Esophagus muscularis mucosa (tissue), 4 donors: ENCODE data around the gene TMEM132A. TPM values are rescaled to one million over a fixed set of nuclear protein-coding genes. Genes with fewer than 3 reads are reported as not detected.

ENCODE experiments used
- DNase-seq: peaks from one replicate; pipeline ENCODE4 v3.0.0-alpha.2; 2017; ENCODE audit errors: extremely low spot score
- H3K27ac ChIP-seq, 4 donors: fragments of 200-600 bp; sonication (generic); replicated peaks in 1 of 4; 1 replicate in 3 of 4; 2 replicates in 1 of 4; pipeline ENCODE4 v1.5.1; 2016 to 2019; ENCODE audit warnings: mild to moderate bottlenecking in 1 of 4
- H3K27me3 ChIP-seq, 4 donors: fragments of 200-600 bp; sonication (generic); one replicate each; pipeline versions ENCODE4 v1.5.1 to v1.6.0; 2016 to 2019
- H3K36me3 ChIP-seq, 4 donors: fragments of 200-600 bp; sonication (generic); one replicate each; pipeline ENCODE4 v1.5.1; 2016 to 2019
- H3K4me1 ChIP-seq, 4 donors: fragments of 200-600 bp; sonication (generic); one replicate each; pipeline ENCODE4 v1.5.1; 2016 to 2019
- H3K4me3 ChIP-seq, 4 donors: fragments of 200-600 bp; sonication (generic); 1 replicate in 2 of 4; 2 replicates in 2 of 4; pipeline ENCODE4 v1.5.1; 2016 to 2019; ENCODE audit warnings: mild to moderate bottlenecking in 4 of 4, moderate library complexity in 1 of 4
- H3K9me3 ChIP-seq, 4 donors: fragments of 200-600 bp; sonication (generic); 1 replicate in 3 of 4; 2 replicates in 1 of 4; pipeline ENCODE4 v1.5.1; 2016 to 2019
- EP300 ChIP-seq: sonication (generic); formaldehyde crosslinking; IDR thresholded peaks from one replicate; pipeline ENCODE4 v1.6.1; 2017; ENCODE audit warnings: antibody characterized with exemption
- POLR2A ChIP-seq: fragments of 450-650 bp; IDR thresholded peaks from one replicate; pipeline ENCODE4 v1.6.1; 2017; ENCODE audit warnings: antibody characterized with exemption, moderate library complexity, mild to moderate bottlenecking, low read depth
- POLR2AphosphoS5 ChIP-seq, 2 donors: sonication (generic); formaldehyde crosslinking; IDR thresholded peaks; one replicate each; pipeline ENCODE4 v1.6.1; 2017; ENCODE audit warnings: antibody characterized with exemption in 2 of 2
- WGBS: methylation state at CpG from one replicate; pipeline ENCODE4 v1.1.5; 2018; 5-methylcytosine and 5-hydroxymethylcytosine counted together
- intact Hi-C: fragments of 100-400 bp; cut with DNase I; formaldehyde crosslinking; loops from one replicate; pipeline ENCODE4 v1.15.1; 2023
- total RNA-seq, 4 donors: library from RNA; depleted of rRNA; stranded (reverse); fragments of >200 nt; gene quantifications; one replicate each; pipeline versions ENCODE4 v1.1.0 to v1.2.1, GENCODE V29; 2016
- TF ChIP-seq, protein P1 (sequence below), 3 experiments: fragments of 200-600 bp in 2 of 3; fragments of 450-650 bp in 1 of 3; sonication (generic) in 2 of 3; IDR thresholded peaks; one replicate each; pipeline ENCODE4 v1.5.1; 2017 to 2019; ENCODE audit warnings: antibody characterized with exemption in 3 of 3, mild to moderate bottlenecking in 2 of 3, moderate library complexity in 1 of 3

The TMEM132A gene
- total RNA-seq, 4 donors from 2014 or later: 2.9 to 9.3 (median 6.8) TPM

DNA sequence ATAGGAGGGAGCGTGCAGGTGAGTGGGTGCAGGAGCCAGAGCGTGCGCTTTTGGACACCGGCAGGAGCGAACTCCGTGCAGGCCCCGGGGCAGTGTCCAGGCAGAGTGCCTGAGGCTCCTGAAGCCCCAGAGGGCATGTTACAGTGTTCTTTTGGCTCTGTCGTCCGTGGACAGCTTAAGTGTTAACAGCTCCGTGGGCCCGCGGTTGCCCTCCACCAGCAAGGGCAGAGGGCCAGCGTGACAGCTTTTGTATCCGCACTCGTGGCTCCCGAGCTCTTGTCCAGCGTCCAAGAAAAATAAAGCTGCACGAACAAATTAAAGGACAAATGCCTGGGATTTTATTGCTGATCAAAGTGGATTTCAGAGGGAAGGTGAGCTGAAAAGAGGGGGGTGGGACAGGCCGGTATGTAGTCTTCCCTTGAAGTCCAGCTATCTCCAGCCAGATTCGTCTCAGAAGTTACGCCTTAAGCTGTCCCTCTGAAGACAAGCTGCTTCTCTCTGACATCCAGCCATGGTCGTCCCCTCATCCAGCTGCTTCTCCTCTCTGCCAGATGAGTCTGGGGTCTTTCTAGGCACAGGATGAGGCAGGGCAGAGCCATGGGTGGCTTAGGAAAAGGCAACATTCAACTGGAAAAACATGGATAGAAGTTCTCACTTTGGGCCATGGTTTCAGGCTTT is 11.3 kb upstream of the TMEM132A start:
- no peaks in the 10 kb centered on the region for H3K27me3 ChIP-seq
- H3K4me1 ChIP-seq: peaks cover 34 to 48% (median 45%) of the 10 kb centered on the region in 4 donors
- intact Hi-C loops: no loop called here
- H3K27ac ChIP-seq: peak overlapping the region; percentile 93 to 96 (median 94)
- no peaks in the 10 kb centered on the region for H3K9me3 ChIP-seq
- 70% methylated on average over 22 of the region's 22 CpGs for WGBS
- TF ChIP-seq EP300: no peak
- TF ChIP-seq, protein P1, sequence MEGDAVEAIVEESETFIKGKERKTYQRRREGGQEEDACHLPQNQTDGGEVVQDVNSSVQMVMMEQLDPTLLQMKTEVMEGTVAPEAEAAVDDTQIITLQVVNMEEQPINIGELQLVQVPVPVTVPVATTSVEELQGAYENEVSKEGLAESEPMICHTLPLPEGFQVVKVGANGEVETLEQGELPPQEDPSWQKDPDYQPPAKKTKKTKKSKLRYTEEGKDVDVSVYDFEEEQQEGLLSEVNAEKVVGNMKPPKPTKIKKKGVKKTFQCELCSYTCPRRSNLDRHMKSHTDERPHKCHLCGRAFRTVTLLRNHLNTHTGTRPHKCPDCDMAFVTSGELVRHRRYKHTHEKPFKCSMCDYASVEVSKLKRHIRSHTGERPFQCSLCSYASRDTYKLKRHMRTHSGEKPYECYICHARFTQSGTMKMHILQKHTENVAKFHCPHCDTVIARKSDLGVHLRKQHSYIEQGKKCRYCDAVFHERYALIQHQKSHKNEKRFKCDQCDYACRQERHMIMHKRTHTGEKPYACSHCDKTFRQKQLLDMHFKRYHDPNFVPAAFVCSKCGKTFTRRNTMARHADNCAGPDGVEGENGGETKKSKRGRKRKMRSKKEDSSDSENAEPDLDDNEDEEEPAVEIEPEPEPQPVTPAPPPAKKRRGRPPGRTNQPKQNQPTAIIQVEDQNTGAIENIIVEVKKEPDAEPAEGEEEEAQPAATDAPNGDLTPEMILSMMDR (IDR thresholded peaks at IDR 0.05): no peak
- no peak for TF ChIP-seq POLR2AphosphoS5 (IDR thresholded peaks at IDR 0.05)
- TF ChIP-seq POLR2A: no peak
- H3K36me3 ChIP-seq: peaks cover 0 to 6% (median 0%) of the 10 kb centered on the region in 4 donors
- no peak for DNase-seq
- peak overlapping the region; percentile 74 to 92 (median 80) for H3K4me3 ChIP-seq

DNA sequence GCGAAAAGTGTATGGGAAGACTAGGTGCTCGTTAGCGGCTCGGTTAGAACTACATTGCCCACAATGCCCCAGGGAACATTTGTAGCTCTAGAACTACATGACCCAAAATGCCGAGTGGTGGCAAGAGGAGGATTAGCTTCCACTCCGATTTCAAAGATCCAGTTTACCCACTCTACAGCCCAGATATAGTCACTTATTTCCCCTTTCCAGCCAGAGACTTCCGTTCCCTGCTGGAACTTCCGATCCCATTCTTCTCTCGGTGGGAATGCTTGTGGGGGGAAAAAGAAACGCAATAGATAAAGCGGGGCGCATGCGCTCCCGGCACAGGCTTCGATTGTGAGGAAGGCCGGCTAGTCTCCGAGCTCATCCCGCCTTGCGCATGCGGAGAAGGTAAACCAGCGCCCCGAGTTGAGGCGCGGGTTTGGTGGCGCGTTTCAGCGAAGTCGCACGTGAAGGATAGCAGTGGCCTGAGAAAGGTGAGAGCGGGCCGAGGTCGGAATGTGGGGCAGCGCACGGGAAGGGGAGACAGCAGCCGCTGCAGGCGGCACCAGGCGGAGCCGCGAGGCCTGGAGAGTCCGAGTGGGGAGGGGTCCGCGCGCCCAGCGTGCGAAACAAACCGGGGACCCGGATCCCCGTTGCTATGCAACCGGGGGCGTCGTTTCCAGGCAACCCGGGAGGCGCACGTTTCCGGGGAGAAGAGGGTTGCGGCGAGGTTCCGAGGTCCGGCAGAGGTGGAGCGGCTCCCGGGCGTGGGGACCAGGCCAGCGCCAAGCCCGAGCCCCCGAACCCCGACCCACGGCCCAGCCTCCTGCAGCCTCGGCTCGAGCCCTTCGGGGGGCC is 10.2 kb upstream of the TMEM132A start, which contains the start of gene TMEM109:
Gene TMEM109 (plus strand): TSS at position 366 of the 840 bp plus-strand sequence. CDS start 5,536 bp downstream, outside the sequence.
- intact Hi-C loops: no loop called here
- no peak for TF ChIP-seq EP300
- peak; percentile 84 to 85 for TF ChIP-seq POLR2AphosphoS5 (IDR thresholded peaks at IDR 0.05)
- TF ChIP-seq POLR2A: no peak
- TF ChIP-seq, protein P1 (IDR thresholded peaks at IDR 0.05): peak in 1 of 3 experiments; percentile 20

DNA sequence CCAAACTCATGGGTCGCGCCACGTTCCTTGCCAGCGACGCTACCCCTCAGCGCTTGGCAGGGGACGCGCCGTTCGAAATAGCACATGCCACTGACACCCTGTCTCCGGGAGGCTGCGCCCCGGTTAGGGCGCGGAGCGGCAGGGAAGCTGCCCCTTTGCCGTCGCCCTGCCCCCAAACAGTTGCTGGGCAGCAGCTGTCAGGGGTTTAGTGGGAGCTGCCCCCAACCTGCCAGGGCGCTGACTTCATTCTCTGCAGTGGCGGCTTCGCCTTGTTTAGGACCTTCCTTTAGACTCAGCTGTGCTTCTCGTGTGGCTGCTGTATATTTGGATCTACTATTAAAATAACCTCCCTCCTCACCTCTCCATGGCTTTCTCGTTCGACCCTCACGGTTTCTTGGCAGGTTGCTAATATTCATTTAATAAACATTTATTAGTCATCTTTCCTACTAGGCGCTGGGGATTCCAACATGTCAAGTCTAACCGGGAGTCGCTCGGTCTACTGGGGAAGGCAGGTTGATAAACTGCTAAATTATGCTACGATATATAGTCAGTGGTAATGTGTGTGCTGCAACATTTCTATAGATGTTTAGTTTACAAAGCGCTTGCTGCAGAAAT is 9.5 kb upstream of the TMEM132A start:
- DNase-seq: no peak
- Histone ChIP-seq H3K27me3 (no peaks in the 10 kb centered on the region), H3K4me1 (peaks cover 50 to 64% (median 59%) of the 10 kb centered on the region in 4 donors), H3K4me3 (peak overlapping the region; percentile 74 to 92 (median 80)), H3K36me3 (peaks cover under 1 to 9% (median 2%) of the 10 kb centered on the region in 4 donors), H3K27ac (peak overlapping the region; percentile 93 to 96 (median 94)), H3K9me3 (no peaks in the 10 kb centered on the region)
- no peak for TF ChIP-seq EP300
- 0% methylated on average over 28 of the region's 31 CpGs for WGBS
- intact Hi-C loops: no loop called here

More for the DNA sequence above, 10.2 kb upstream of the TMEM132A start, which contains the start of gene TMEM109:
- no peaks in the 10 kb centered on the region for H3K9me3 ChIP-seq
- H3K36me3 ChIP-seq: peaks cover 0 to 6% (median 0%) of the 10 kb centered on the region in 4 donors
- peaks cover 43 to 57% (median 52%) of the 10 kb centered on the region in 4 donors for H3K4me1 ChIP-seq
- H3K4me3 ChIP-seq: peak within 1 kb of the TSS; percentile 74 to 92 (median 80)
- no peaks in the 10 kb centered on the region for H3K27me3 ChIP-seq
- peak; percentile 96 for DNase-seq
- WGBS: under 1% methylated on average over 50 of the region's 70 CpGs
- peak within 1 kb of the TSS; percentile 93 to 96 (median 94) for H3K27ac ChIP-seq

DNA sequence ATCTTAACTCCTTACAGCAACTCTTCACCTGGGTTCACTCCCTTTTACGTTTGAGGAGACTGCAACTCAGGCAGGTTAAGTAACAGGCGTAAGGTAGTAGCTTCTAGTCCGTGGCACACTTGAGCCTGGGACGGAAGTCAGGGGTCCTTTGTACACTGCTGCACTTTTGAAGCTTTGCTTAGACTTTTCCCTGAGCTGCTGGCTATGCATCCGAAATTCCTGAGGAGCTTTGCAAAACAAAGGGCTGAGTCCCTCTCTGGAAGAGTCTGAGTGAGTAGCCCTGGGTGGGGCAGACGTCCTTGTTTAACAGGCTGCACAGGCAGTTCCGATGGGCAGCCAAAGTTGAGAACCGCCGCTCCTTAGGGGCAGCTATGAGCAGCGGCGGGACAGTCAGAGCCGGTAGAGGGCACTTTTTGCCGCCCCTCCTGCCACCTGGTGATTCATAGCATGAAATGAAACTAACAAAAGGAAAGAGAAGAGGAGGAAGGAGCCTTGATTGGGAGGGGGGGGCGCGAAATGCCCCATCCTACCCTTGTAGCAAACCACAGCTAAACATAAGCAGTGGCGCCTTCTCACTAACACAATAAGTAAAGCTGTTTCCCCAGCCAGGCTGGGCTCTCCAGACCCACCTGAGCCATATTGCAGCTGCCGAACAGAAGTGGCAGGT is 8.9 kb upstream of the TMEM132A start:
- Histone ChIP-seq H3K9me3 (no peaks in the 10 kb centered on the region), H3K27me3 (no peaks in the 10 kb centered on the region), H3K36me3 (peaks cover 7 to 15% (median 8%) of the 10 kb centered on the region in 4 donors), H3K4me3 (peak overlapping the region; percentile 74 to 92 (median 80)), H3K27ac (peak overlapping the region; percentile 93 to 96 (median 94)), H3K4me1 (peaks cover 54 to 70% (median 65%) of the 10 kb centered on the region in 4 donors)
- TF ChIP-seq POLR2AphosphoS5 (IDR thresholded peaks at IDR 0.05) (peak; percentile 29 to 43), EP300 (no peak), POLR2A (no peak)
- TF ChIP-seq, protein P1 (IDR thresholded peaks at IDR 0.05): peak; percentile 30 to 42 (median 31)
- intact Hi-C loops: no loop called here
- WGBS: 5% methylated on average over 17 of the region's 17 CpGs
- no peak for DNase-seq
